K562 (cell line): ENCODE results near the gene MEFV. TPM values are rescaled to one million over a fixed set of nuclear protein-coding genes. Genes with fewer than 3 reads are reported as not detected.

Experiments
- BDP1 ChIP-seq: IDR thresholded peaks from 3 replicates; pipeline ENCODE4 v1.6.1; 2011; ENCODE audit not compliant: insufficient read length, insufficient read depth
- BHLHE40 ChIP-seq: IDR thresholded peaks from 2 replicates; pipeline ENCODE4 v1.6.1; 2011; ENCODE audit warnings: low read length, improper control_type of control experiment
- CBX2 ChIP-seq: fragments of 200-600 bp; sonication (generic); IDR thresholded peaks from one replicate; pipeline ENCODE4 v1.6.1; 2012; ENCODE audit warnings: mild to moderate bottlenecking, low read length, inconsistent platforms; ENCODE audit not compliant: insufficient read depth, poor library complexity, severe bottlenecking
- CHCHD3 ChIP-seq: fragments of 250-450 bp; sonication (Bioruptor Pico); IDR thresholded peaks from 2 replicates; pipeline ENCODE4 v2.1.2; 2022; ENCODE audit warnings: mild to moderate bottlenecking
- FOXA3 ChIP-seq, 2 experiments: fragments of 450-650 bp in 1 of 2; sonication (generic) in 1 of 2; formaldehyde crosslinking; IDR thresholded peaks in 1 of 2; conservative IDR thresholded peaks in 1 of 2; 2 replicates each; pipeline versions ENCODE4 v1.4.0 to v1.8.0; 2020 to 2022; ENCODE audit warnings: mild to moderate bottlenecking in 2 of 2, missing genetic modification reagents in 1 of 2
- HSF4 ChIP-seq: fragments of 250-450 bp; sonication (Bioruptor Pico); IDR thresholded peaks from 2 replicates; pipeline ENCODE4 v2.1.2; 2022; ENCODE audit warnings: mild to moderate bottlenecking, moderate library complexity, borderline replicate concordance
- IRF9 ChIP-seq: fragments of 450-650 bp; IDR thresholded peaks from 2 replicates; pipeline ENCODE4 v1.6.1; 2016; ENCODE audit warnings: missing biosample characterization, missing genetic modification characterization
- MEF2A ChIP-seq: IDR thresholded peaks from 2 replicates; pipeline ENCODE4 v1.6.1; 2011; ENCODE audit warnings: low read depth, mild to moderate bottlenecking, low read length, moderate library complexity; ENCODE audit not compliant: control insufficient read depth
- NCOA4 ChIP-seq: fragments of 450-650 bp; IDR thresholded peaks from 2 replicates; pipeline ENCODE4 v1.6.1; 2018; ENCODE audit warnings: mild to moderate bottlenecking; ENCODE audit not compliant: partially characterized antibody
- PCBP1 ChIP-seq: fragments of 200-400 bp; formaldehyde crosslinking; IDR thresholded peaks from 2 replicates; pipeline ENCODE4 v1.6.1; 2018; ENCODE audit warnings: mild to moderate bottlenecking, low read depth, low read length; ENCODE audit not compliant: poor library complexity, severe bottlenecking
- PHF8 ChIP-seq: fragments of 200-600 bp; sonication (generic); IDR thresholded peaks from 2 replicates; pipeline ENCODE4 v1.6.1; 2012; ENCODE audit warnings: mixed run types, mild to moderate bottlenecking, inconsistent platforms, low read length, moderate library complexity, borderline replicate concordance
- POLR3G ChIP-seq: IDR thresholded peaks from 2 replicates; pipeline ENCODE4 v1.6.1; 2011; ENCODE audit not compliant: insufficient read length, insufficient replicate concordance; ENCODE audit errors: extremely low read depth
- PPARD ChIP-seq: fragments of 250-450 bp; sonication (Bioruptor Pico); IDR thresholded peaks from 2 replicates; pipeline ENCODE4 v1.8.0; 2022; ENCODE audit warnings: inconsistent platforms, mild to moderate bottlenecking, moderate library complexity
- SMAD2 ChIP-seq: fragments of 150-350 bp; IDR thresholded peaks from 2 replicates; pipeline ENCODE4 v1.6.1; 2014; ENCODE audit warnings: low read depth, mild to moderate bottlenecking, low read length
- TCF15 ChIP-seq: fragments of 250-450 bp; sonication (Bioruptor Pico); IDR thresholded peaks from 2 replicates; pipeline ENCODE4 v1.8.0; 2022; ENCODE audit warnings: moderate library complexity, mild to moderate bottlenecking, inconsistent platforms
- WHSC1 ChIP-seq: IDR thresholded peaks from one replicate; pipeline ENCODE4 v1.6.1; 2012; ENCODE audit warnings: low read length, control low read depth, inconsistent platforms
- ZBTB40 ChIP-seq, 2 experiments: fragments of 450-650 bp in 1 of 2; sonication (generic) in 1 of 2; formaldehyde crosslinking in 1 of 2; IDR thresholded peaks; 2 replicates each; pipeline versions ENCODE4 v1.7.1 to v1.9.0; 2016 to 2022; ENCODE audit warnings: inconsistent platforms in 1 of 2, mild to moderate bottlenecking in 1 of 2, missing genetic modification reagents in 1 of 2
- polyA plus RNA-seq, 8 experiments: library from polyadenylated mRNA; depleted of rRNA in 4 of 8; stranded (reverse) in 5 of 8; unstranded in 3 of 8; fragments of >200 nt; fragmentation: Nextera tagmentation in 2 of 8; fragmentation: Illumina TruSeq in 1 of 8; extraction: Ambion mirVana in 2 of 8; extraction: Trizol in 1 of 8; gene quantifications; 2 replicates each; pipeline versions ENCODE4 v1.2.1 to v1.2.3, GENCODE V29; 2011 to 2014; ENCODE audit warnings: inconsistent platforms in 1 of 8, missing spikeins in 1 of 8
- total RNA-seq, 7 experiments: library from RNA; depleted of rRNA in 6 of 7; stranded (reverse); fragments of >200 nt in 6 of 7; fragmentation: Illumina TruSeq in 2 of 7; extraction: Trizol in 2 of 7; gene quantifications; 2 replicates each; pipeline versions ENCODE4 v1.2.1 to v1.2.3, GENCODE V29; 2011 to 2021; ENCODE audit warnings: low replicate concordance in 1 of 7

Gene MEFV
- total and polyA plus RNA-seq, 9 of the 15 experiments (the other 6 are each of a cell fraction or from before 2014, with no cell fraction given), result 0.14 TPM; not detected in 8

GRCh38 chr16:3282730-3283542 is 26.5 kb upstream of the MEFV start, which contains the start of gene ZNF263 (continued):
- no peak for TF ChIP-seq TCF15 (CRISPR knock-in tag)
- TF ChIP-seq NCOA4, result no peak
- TF ChIP-seq FOXA3 (CRISPR knock-in tag; conservative IDR thresholded peaks at IDR 0.05 in 1 of 2, IDR thresholded peaks at IDR 0.05 in 1 of 2), result no peak
- TF ChIP-seq ZBTB40 (IDR thresholded peaks at IDR 0.05), result peak; percentile 96
- TF ChIP-seq ZBTB40 (CRISPR knock-in tag; IDR thresholded peaks at IDR 0.05), result no peak
- TF ChIP-seq BDP1, result no peak
- TF ChIP-seq BHLHE40, result peak; percentile 100
- no peak for TF ChIP-seq IRF9 (tag)
- TF ChIP-seq WHSC1, result no peak
- TF ChIP-seq HSF4 (CRISPR knock-in tag), result no peak
- no peak for TF ChIP-seq POLR3G
- peak; percentile 83; the same call in 1 of the 2 replicates for TF ChIP-seq PHF8
- TF ChIP-seq PCBP1, result no peak
- TF ChIP-seq MEF2A, result no peak
- TF ChIP-seq SMAD2, result no peak
- no peak for TF ChIP-seq CBX2
- TF ChIP-seq CHCHD3, result no peak
- TF ChIP-seq PPARD (CRISPR knock-in tag), result no peak
